ENCODE results near the gene IL1B.

- TF ChIP-seq CTCF (IDR thresholded peaks at IDR 0.05) (no peak), EZH2 (IDR thresholded peaks at IDR 0.05) (no peak), EZH2phosphoT487 (IDR thresholded peaks at IDR 0.05) (no peak)
Measured at GRCh38 chr2:112821142-112821541, 15.4 kb downstream of the IL1B start.

Data from neural progenitor cell (in vitro differentiated cells).